H1 (cell line): ENCODE measurements around the gene SUSD6. TPM values are rescaled to one million over a fixed set of nuclear protein-coding genes. Genes with fewer than 3 reads are reported as not detected.

Experiments used
- CTCF ChIA-PET: fragments of 300-600 bp; sonication (Branson Sonifier 250); formaldehyde crosslinking; loops from one replicate; lab custom pipeline; 2021; ENCODE audit not compliant: partially characterized antibody; lab: Charles Lee
- POLR2A ChIA-PET: fragments of 300-600 bp; sonication (Branson Sonifier 250); formaldehyde crosslinking; loops from one replicate; lab custom pipeline; 2021; ENCODE audit warnings: inconsistent platforms; ENCODE audit not compliant: partially characterized antibody; lab: Charles Lee
- DNase-seq, 2 experiments: peaks; one replicate each; pipeline versions ENCODE4 v3.0.0 to v3.0.0-alpha.2; 2010 to 2022; ENCODE audit warnings: low spot score in 2 of 2, low read depth in 1 of 2, mixed read lengths in 1 of 2
- FAIRE-seq: peaks from 2 replicates; lab custom pipeline; 2011; peaks lifted over from hg19 to GRCh38; lab: Jason Lieb, UNC
- H2AFZ ChIP-seq: 2 replicates; pipeline ENCODE4 v1.8.1; 2012; ENCODE audit warnings: low read length, inconsistent platforms
- H2AK5ac ChIP-seq: 2 replicates; pipeline ENCODE4 v1.6.1; 2013; ENCODE audit warnings: low read depth, low read length
- H2BK120ac ChIP-seq: replicated peaks from 2 replicates; pipeline ENCODE3; 2013; ENCODE audit warnings: low read depth, low read length, inconsistent platforms
- H2BK12ac ChIP-seq: 2 replicates; pipeline ENCODE4 v1.6.1; 2013; ENCODE audit warnings: low read depth, low read length
- H2BK15ac ChIP-seq: 2 replicates; pipeline ENCODE4 v1.6.1; 2013; ENCODE audit warnings: low read length
- H2BK20ac ChIP-seq: 2 replicates; pipeline ENCODE4 v1.6.1; 2013; ENCODE audit warnings: low read length
- H2BK5ac ChIP-seq: 2 replicates; pipeline ENCODE4 v1.6.1; 2013; ENCODE audit warnings: low read depth, low read length
- H3K14ac ChIP-seq: 2 replicates; pipeline ENCODE4 v1.6.1; 2013; ENCODE audit warnings: inconsistent platforms; ENCODE audit not compliant: insufficient read length
- H3K18ac ChIP-seq: 2 replicates; pipeline ENCODE4 v1.6.1; 2013; ENCODE audit warnings: low read length; ENCODE audit errors: extremely low read depth
- H3K23ac ChIP-seq: 2 replicates; pipeline ENCODE4 v1.6.1; 2013; ENCODE audit warnings: inconsistent platforms; ENCODE audit not compliant: insufficient read length
- H3K23me2 ChIP-seq: 2 replicates; pipeline ENCODE4 v1.6.1; 2013; ENCODE audit warnings: low read depth, low read length
- H3K27ac ChIP-seq: 2 replicates; pipeline ENCODE4 v1.6.1; 2011; ENCODE audit warnings: low read depth, low read length, inconsistent platforms
- H3K27me3 ChIP-seq, 4 experiments: replicated peaks in 1 of 4; 1 replicate in 1 of 4; 2 replicates in 3 of 4; pipeline versions ENCODE4 v1.6.1 to v1.8.1; 2011 to 2013; ENCODE audit warnings: low read length in 3 of 4, mild to moderate bottlenecking in 3 of 4, inconsistent platforms in 2 of 4, mixed read lengths in 2 of 4, moderate library complexity in 1 of 4; ENCODE audit not compliant: control insufficient read depth in 3 of 4, insufficient read depth in 3 of 4; ENCODE audit errors: extremely low read depth in 1 of 4
- H3K36me3 ChIP-seq, 4 experiments: 2 replicates each; pipeline versions ENCODE4 v1.6.1 to v1.8.1; 2011 to 2013; ENCODE audit warnings: mild to moderate bottlenecking in 4 of 4, low read length in 3 of 4, moderate library complexity in 2 of 4, control low read depth in 1 of 4, inconsistent platforms in 1 of 4; ENCODE audit not compliant: insufficient read depth in 4 of 4, control insufficient read depth in 2 of 4
- H3K4ac ChIP-seq: replicated peaks from 2 replicates; pipeline ENCODE3; 2013; ENCODE audit warnings: low read length, low read depth, mixed read lengths, inconsistent platforms; ENCODE audit not compliant: insufficient read length
- H3K4me1 ChIP-seq, 4 experiments: replicated peaks in 1 of 4; 1 replicate in 1 of 4; 2 replicates in 3 of 4; pipeline versions ENCODE4 v1.6.1 to v1.8.1; 2011 to 2013; ENCODE audit warnings: low read length in 3 of 4, inconsistent platforms in 2 of 4, mixed read lengths in 1 of 4; ENCODE audit not compliant: insufficient read depth in 4 of 4, control insufficient read depth in 3 of 4
- H3K4me2 ChIP-seq, 2 experiments: 2 replicates each; pipeline versions ENCODE4 v1.6.1 to v1.8.1; 2011 to 2013; ENCODE audit warnings: low read depth in 2 of 2, low read length in 2 of 2, control low read depth in 1 of 2, inconsistent platforms in 1 of 2, mild to moderate bottlenecking in 1 of 2; ENCODE audit not compliant: insufficient read depth in 1 of 2
- H3K4me3 ChIP-seq, 4 experiments: fragments of 200-600, 300-600 bp in 1 of 4; sonication (generic), shearing (Covaris generic), sonication (Bioruptor Twin) in 1 of 4; 2 replicates each; pipeline versions ENCODE4 v1.5.1 to v1.8.1; 2011 to 2016; ENCODE audit warnings: low read length in 4 of 4, low read depth in 3 of 4, control low read depth in 2 of 4, inconsistent platforms in 2 of 4, mild to moderate bottlenecking in 2 of 4, mixed read lengths in 1 of 4, moderate library complexity in 1 of 4; ENCODE audit not compliant: insufficient read depth in 2 of 4; ENCODE audit errors: extremely low read depth in 1 of 4
- H3K56ac ChIP-seq: replicated peaks from 2 replicates; pipeline ENCODE3; 2013; ENCODE audit warnings: low read depth, mild to moderate bottlenecking, mixed read lengths, low read length, inconsistent platforms; ENCODE audit not compliant: insufficient read length
- H3K79me1 ChIP-seq: 2 replicates; pipeline ENCODE4 v1.6.1; 2013; ENCODE audit warnings: low read depth, low read length, control low read depth
- H3K79me2 ChIP-seq, 2 experiments: 2 replicates each; pipeline versions ENCODE4 v1.6.1 to v1.8.1; 2012 to 2013; ENCODE audit warnings: low read length in 2 of 2, mild to moderate bottlenecking in 2 of 2, inconsistent platforms in 1 of 2; ENCODE audit not compliant: insufficient read depth in 2 of 2, control insufficient read depth in 1 of 2
- H3K9ac ChIP-seq, 4 experiments: replicated peaks in 1 of 4; 1 replicate in 1 of 4; 2 replicates in 3 of 4; pipeline versions ENCODE4 v1.6.1 to v1.8.1; 2011 to 2013; ENCODE audit warnings: low read depth in 3 of 4, low read length in 3 of 4, control low read depth in 2 of 4, mild to moderate bottlenecking in 2 of 4, moderate library complexity in 2 of 4, inconsistent platforms in 1 of 4; ENCODE audit errors: extremely low read depth in 1 of 4
- H3K9me3 ChIP-seq, 2 experiments: 2 replicates each; pipeline versions ENCODE4 v1.6.1 to v1.8.1; 2012 to 2013; ENCODE audit warnings: mild to moderate bottlenecking in 2 of 2, moderate library complexity in 2 of 2, control low read depth in 1 of 2, inconsistent platforms in 1 of 2, low read depth in 1 of 2, low read length in 1 of 2, mixed read lengths in 1 of 2; ENCODE audit not compliant: insufficient read depth in 2 of 2
- H4K20me1 ChIP-seq, 2 experiments: replicated peaks in 1 of 2; 2 replicates each; pipeline versions ENCODE3 to v1.8.1; 2011 to 2013; ENCODE audit warnings: inconsistent platforms in 2 of 2, low read length in 2 of 2, mild to moderate bottlenecking in 1 of 2; ENCODE audit not compliant: insufficient read depth in 2 of 2, control insufficient read depth in 1 of 2
- H4K5ac ChIP-seq: 2 replicates; pipeline ENCODE4 v1.6.1; 2013; ENCODE audit warnings: low read length, low read depth, mixed read lengths, inconsistent platforms; ENCODE audit not compliant: insufficient read length
- H4K8ac ChIP-seq: 2 replicates; pipeline ENCODE4 v1.8.0; 2013; ENCODE audit warnings: mild to moderate bottlenecking, moderate library complexity, low read length, inconsistent platforms; ENCODE audit not compliant: insufficient read depth; ENCODE audit errors: extremely low read depth
- H4K91ac ChIP-seq: replicated peaks from 2 replicates; pipeline ENCODE3; 2013; ENCODE audit warnings: low read length, mixed read lengths, inconsistent platforms; ENCODE audit not compliant: insufficient read length
- CBX5 ChIP-seq: fragments of 300-800, 300-1000 bp; sonication (generic); IDR thresholded peaks from 2 replicates; pipeline ENCODE4 v1.7.1; 2016; ENCODE audit warnings: antibody characterized with exemption, low read length, low read depth
- CTBP2 ChIP-seq: IDR thresholded peaks from 2 replicates; pipeline ENCODE4 v1.7.0; 2011; ENCODE audit warnings: borderline replicate concordance, mild to moderate bottlenecking, moderate library complexity, mixed read lengths, low read length; ENCODE audit not compliant: insufficient read depth, insufficient read length
- E2F6 ChIP-seq: IDR thresholded peaks from 2 replicates; pipeline ENCODE4 v1.6.1; 2012; ENCODE audit warnings: inconsistent platforms
- EP300 ChIP-seq, 2 experiments: IDR thresholded peaks; 1 replicate in 1 of 2; 2 replicates in 1 of 2; pipeline ENCODE4 v1.6.1; 2011 to 2012; ENCODE audit warnings: low read depth in 2 of 2, low read length in 2 of 2, mild to moderate bottlenecking in 2 of 2, borderline replicate concordance in 1 of 2, inconsistent platforms in 1 of 2, moderate library complexity in 1 of 2
- HDAC6 ChIP-seq: IDR thresholded peaks from one replicate; pipeline ENCODE4 v1.7.1; 2012; ENCODE audit warnings: low read depth, mild to moderate bottlenecking, inconsistent platforms, low read length, moderate library complexity
- JUND ChIP-seq: IDR thresholded peaks from 2 replicates; pipeline ENCODE4 v1.6.1; 2011; ENCODE audit warnings: mild to moderate bottlenecking, improper control_type of control experiment, low read length
- KDM4A ChIP-seq: IDR thresholded peaks from one replicate; pipeline ENCODE4 v1.7.1; 2012; ENCODE audit warnings: low read depth, mild to moderate bottlenecking, moderate library complexity, low read length, inconsistent platforms; ENCODE audit not compliant: severe bottlenecking
- MAX ChIP-seq: IDR thresholded peaks from 2 replicates; pipeline ENCODE4 v1.6.1; 2012; ENCODE audit warnings: inconsistent platforms
- POU5F1 ChIP-seq: IDR thresholded peaks from 2 replicates; pipeline ENCODE4 v1.6.1; 2011; ENCODE audit warnings: low read depth, mild to moderate bottlenecking, low read length, moderate library complexity
- RBBP5 ChIP-seq: IDR thresholded peaks from 2 replicates; pipeline ENCODE4 v1.7.1; 2012; ENCODE audit warnings: low read depth, mild to moderate bottlenecking, inconsistent platforms, low read length, moderate library complexity, borderline replicate concordance
- SIRT6 ChIP-seq: IDR thresholded peaks from one replicate; pipeline ENCODE4 v1.7.1; 2012; ENCODE audit warnings: low read length, inconsistent platforms
- SUZ12 ChIP-seq: fragments of 200-600 bp; sonication (generic); IDR thresholded peaks from 2 replicates; pipeline ENCODE4 v1.6.1; 2012; ENCODE audit warnings: mild to moderate bottlenecking, inconsistent platforms, low read length, moderate library complexity, mixed read lengths
- TAF1 ChIP-seq: IDR thresholded peaks from 2 replicates; pipeline ENCODE4 v1.6.1; 2011; ENCODE audit warnings: mild to moderate bottlenecking, low read depth, low read length
- TCF12 ChIP-seq: IDR thresholded peaks from 2 replicates; pipeline ENCODE4 v1.6.1; 2011; ENCODE audit warnings: low read depth, mild to moderate bottlenecking, low read length
- WGBS, 2 experiments: shearing (Covaris generic) in 1 of 2; methylation state at CpG; one replicate each; pipeline versions ENCODE4 v1.1.6 to v1.1.7; 2013 to 2015; ENCODE audit warnings: low lambda C conversion rate in 2 of 2, mixed read lengths in 2 of 2, inconsistent platforms in 1 of 2, low coverage in 1 of 2, missing lambda C conversion rate in 1 of 2; ENCODE audit not compliant: insufficient replicate concordance in 2 of 2, insufficient coverage in 1 of 2, insufficient read length in 1 of 2; ENCODE audit errors: extremely low coverage in 1 of 2, missing lambda C conversion rate in 1 of 2; 5-methylcytosine and 5-hydroxymethylcytosine counted together
- polyA plus RNA-seq, 7 experiments: library from polyadenylated mRNA; depleted of rRNA in 3 of 7; stranded (reverse) in 5 of 7; unstranded in 2 of 7; fragments of >200 nt in 5 of 7; fragments of 200-250 nt in 2 of 7; gene quantifications; 1 replicate in 5 of 7; 2 replicates in 1 of 7; 4 replicates in 1 of 7; pipeline versions ENCODE4 v1.2.1 to v1.2.3, GENCODE V29; 2011 to 2013; ENCODE audit warnings: missing spikeins in 2 of 7, mixed read lengths in 2 of 7
- total RNA-seq: library from RNA; stranded (reverse); fragmentation: NEBNext Ultra II Directional; extraction: Animal tissue kit (Norgen Biotek cat#: 25700); gene quantifications from 2 replicates; pipeline ENCODE4 v1.2.1, GENCODE V29; 2021

SUSD6 gene
- total and polyA plus RNA-seq, 2 of the 8 experiments (the other 6 are each of a cell fraction or from before 2014, with no cell fraction given), result 3.0 to 3.8 TPM

GRCh38 chr14:69683971-69684370 lies 72.6 kb downstream of the SUSD6 start:
- Histone ChIP-seq H2BK20ac (no peak overlapping the region), H4K5ac (no peak overlapping the region), H3K4me2 (no peak overlapping the region), H3K9me3 (no peaks in the 10 kb centered on the region), H3K14ac (no peak overlapping the region), H4K91ac (no peak overlapping the region), H3K4me1 (no peaks in the 10 kb centered on the region; a peak in 1 of 7 replicates), H3K27me3 (no peaks in the 10 kb centered on the region), H3K36me3 (no peaks in the 10 kb centered on the region), H3K4me3 (no peak overlapping the region), H3K9ac (no peak overlapping the region), H2BK5ac (no peak overlapping the region), H3K23ac (no peak overlapping the region), H3K27ac (no peak overlapping the region), H2BK120ac (no peak overlapping the region), H3K79me2 (no peaks in the 10 kb centered on the region), H3K23me2 (no peaks in the 10 kb centered on the region; the same call in 1 of the 2 replicates), H2AK5ac (no peak overlapping the region), H2AFZ (no peak overlapping the region), H4K8ac (no peak overlapping the region), H2BK15ac (no peak overlapping the region), H2BK12ac (no peak overlapping the region), H3K4ac (no peak overlapping the region), H3K79me1 (no peaks in the 10 kb centered on the region; the same call in 1 of the 2 replicates), H4K20me1 (no peaks in the 10 kb centered on the region), H3K18ac (no peak overlapping the region), H3K56ac (no peak overlapping the region)
- POLR2A ChIA-PET, result no interaction called here
- no peak for FAIRE-seq
- no peak for DNase-seq
- CTCF ChIA-PET, result interaction anchor here (1.0 to 3.3 kb wide), 2 partner anchors 10 to 80 kb away, joined by 4 to 12 read pairs; no protein-coding TSS in a partner anchor
- 81% methylated on average over 3 of the region's 3 CpGs; no CpG with 5 or more reads in 1 of the 2 experiments for WGBS, 2 experiments
- no peak for TF ChIP-seq HDAC6
- no peak for TF ChIP-seq SIRT6
- no peak for TF ChIP-seq TAF1
- no peak for TF ChIP-seq POU5F1
- TF ChIP-seq MAX, result no peak
- TF ChIP-seq SUZ12, result no peak
- TF ChIP-seq CTBP2, result no peak
- TF ChIP-seq EP300 (IDR thresholded peaks at IDR 0.05; ENCODE audit: borderline replicate concordance in 1 of 2, low read depth in 2 of 2, low read length in 2 of 2), result no peak
- TF ChIP-seq KDM4A, result no peak
- TF ChIP-seq JUND, result no peak
- no peak for TF ChIP-seq TCF12
- no peak for TF ChIP-seq E2F6
- no peak for TF ChIP-seq RBBP5
- TF ChIP-seq CBX5, result no peak
